Endometrial microvascular endothelial cells (primary cell): ENCODE results near the gene PHACTR3. TPM values are rescaled to one million over a fixed set of nuclear protein-coding genes. Genes with fewer than 3 reads are reported as not detected.

Source experiments
- in situ Hi-C: cut with HindIII; loops from 2 replicates; pipeline ENCODE4 v1.10.0; 2017; ENCODE audit warnings: low sequenced_read_pairs, low pct_unique_long_range_greater_than_20kb; ENCODE audit errors: inconsistent ontology term
- total RNA-seq: library from RNA; depleted of rRNA; stranded (reverse); fragments of >200 nt; gene quantifications from one replicate; pipeline ENCODE4 v1.2.3, GENCODE V29; 2015; ENCODE audit errors: inconsistent ontology term

PHACTR3 gene
- total RNA-seq, 1 donor from 2014 or later: not detected

DNA sequence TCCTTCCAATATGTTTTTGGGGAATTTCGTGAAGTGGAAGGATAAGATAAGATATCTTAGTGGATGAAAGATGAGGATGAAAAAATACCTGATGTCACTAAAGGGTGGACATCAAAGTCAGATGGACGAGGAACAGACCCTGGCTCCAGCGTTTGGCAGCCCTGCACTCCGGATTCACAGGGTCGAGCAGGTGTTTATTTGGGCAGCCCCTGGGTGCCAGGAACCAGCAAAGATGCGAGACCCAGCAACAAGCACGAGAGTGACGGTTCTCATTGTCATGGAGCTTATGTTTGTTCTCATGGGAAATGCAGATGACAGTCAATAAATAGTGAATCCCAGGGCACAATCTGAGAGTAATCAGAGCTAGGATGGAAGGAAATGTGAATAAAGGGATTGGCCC lies 131.1 kb downstream of the PHACTR3 start:
- in situ Hi-C loops: no loop called here

DNA sequence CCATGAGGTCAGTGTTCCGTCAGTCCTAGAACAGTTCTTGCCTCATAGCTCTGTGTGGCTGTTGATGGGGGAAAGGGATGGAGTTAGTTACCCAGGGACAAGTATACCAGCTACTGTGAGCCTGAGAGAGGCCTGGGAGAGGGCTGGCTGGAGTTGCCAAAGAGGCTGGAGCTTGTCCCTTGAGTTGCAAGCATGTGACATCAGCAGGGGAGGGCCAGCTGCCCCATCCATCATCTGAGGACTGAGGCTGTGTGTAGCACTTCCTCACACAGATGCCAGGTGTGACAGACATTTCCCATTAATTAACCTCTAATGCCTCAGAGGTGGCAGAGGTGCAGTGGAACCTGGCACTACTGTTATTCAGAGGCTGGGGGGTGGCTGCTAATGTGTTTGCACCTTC lies 131.6 kb downstream of the PHACTR3 start:
- in situ Hi-C loops: no loop called here

DNA sequence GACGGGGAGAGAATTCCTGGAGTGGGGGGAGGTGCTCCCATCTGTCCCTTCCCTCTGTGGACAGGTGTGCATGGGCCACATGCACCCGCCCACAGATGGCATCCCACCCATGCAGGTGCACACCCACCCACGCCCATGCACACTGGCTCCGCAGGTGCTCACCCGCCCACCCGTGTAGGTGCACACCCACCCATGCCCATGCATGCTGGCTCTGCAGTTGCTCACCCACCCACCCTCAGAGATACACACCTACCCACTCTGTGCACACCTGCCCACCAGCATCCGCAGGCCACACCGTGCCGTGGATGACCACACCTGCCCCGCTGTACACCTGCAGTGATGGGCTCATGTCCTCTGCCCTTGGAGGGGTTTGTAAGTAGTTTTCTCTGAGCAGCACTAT lies 132.0 kb downstream of the PHACTR3 start:
- in situ Hi-C loops: no loop called here

DNA sequence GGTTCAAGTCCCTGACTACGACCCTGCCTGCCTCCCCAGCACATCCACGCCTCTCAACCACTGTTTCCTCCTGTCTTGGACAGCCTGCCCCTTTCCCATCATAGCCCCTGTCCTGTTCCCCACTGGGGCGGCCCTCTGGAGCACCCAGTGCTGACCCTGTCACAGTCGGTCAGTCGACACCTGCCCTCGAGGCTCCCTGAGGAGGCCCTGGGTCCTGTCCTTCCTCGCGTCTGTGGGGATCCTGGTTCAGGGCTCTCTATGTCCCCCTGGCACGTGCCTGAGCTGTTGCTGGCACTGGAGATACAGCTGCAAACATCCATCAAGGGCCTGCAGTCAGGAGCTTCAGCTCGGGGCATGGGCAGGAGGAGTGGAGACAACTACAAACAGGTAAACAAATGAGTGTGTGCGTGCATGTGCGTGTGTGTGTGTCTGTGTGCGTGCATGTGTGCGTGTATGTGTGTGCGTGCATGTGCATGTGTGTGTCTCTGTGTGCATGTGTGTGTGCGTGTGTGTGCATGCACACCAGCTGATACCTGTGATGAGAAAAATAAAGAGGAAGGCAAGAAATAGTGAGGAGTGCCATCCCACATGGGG lies 132.8 kb downstream of the PHACTR3 start:
- in situ Hi-C loops: no loop called here

DNA sequence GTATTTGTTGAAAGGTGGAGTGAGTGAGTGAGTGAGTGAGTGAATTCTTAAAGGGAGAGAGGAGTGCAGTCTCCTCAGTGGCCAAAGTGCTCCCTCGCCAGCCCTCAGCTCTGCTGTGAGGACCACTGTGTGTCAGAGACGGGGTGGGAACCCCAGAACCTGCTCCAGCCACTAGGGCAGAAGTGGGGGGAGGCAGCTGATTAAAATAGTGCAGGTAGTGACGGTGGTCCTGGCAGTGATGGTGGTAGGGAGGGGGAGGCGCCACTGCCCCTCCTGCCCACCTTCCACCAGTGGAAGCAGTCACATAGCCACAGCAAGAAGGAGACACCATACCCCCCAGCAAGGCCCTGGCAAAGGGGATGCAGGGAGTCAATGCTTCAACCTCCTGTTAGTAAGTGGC lies 133.5 kb downstream of the PHACTR3 start:
- in situ Hi-C loops: no loop called here

DNA sequence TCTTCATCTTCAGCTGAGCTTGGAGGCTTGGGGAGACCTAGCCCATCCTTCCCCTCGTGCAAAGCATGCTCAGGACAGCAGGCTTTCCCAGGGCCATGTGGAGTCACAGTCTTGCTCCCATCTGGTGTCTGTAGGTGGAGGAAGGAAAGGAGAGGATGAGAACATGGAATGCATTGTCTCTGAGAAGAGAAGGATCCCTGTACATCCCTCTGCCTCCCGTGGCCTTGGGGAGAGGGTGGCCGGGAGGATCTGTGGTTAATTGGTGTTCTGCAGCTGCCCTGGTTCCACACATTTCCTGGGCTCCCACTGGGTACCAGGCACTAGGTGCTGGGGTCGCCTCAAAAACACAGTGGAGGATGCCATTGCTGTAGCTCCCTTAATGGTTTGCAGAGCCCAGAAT lies 134.5 kb downstream of the PHACTR3 start:
- in situ Hi-C loops: no loop called here

DNA sequence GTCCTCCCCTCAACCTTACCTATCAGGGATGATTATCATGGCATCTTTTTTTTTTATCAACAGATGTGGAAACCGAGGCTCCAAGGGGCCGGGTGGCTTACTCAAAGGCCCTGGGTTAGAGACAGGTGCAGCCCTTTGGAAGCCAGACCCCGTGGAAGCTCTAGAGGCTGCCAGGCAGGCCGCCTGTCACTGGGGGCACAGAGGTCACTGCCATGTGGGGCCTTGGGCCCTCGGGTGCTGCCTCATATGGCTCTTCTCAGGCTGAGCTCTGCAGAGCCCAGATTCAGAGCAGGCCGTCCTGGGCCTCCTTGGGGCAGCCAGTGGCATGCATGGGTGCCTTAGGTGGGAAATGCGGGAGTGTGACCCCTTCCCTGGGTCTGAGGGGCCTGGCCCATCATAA lies 136.3 kb downstream of the PHACTR3 start:
- in situ Hi-C loops: no loop called here

DNA sequence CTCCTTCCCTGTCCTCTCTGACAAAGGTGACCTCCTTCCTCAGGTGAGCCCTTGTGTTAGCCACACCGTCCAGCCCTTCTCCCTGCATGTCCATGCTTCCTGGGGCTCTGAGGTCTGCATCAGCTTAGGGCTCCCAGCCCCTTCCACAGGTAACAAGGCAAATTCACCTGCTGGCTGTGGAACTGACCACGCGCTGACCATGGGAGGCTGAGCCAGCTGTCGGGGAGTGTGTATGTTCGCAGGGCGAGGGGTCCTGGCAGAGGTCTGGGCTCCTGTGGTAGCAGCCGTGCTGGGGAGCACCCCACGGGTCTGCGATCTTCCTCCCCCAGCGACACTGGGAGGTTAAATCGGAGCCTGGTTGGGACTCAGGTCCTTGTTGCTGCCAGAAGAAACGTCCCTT lies 136.7 kb downstream of the PHACTR3 start:
- in situ Hi-C loops: no loop called here

DNA sequence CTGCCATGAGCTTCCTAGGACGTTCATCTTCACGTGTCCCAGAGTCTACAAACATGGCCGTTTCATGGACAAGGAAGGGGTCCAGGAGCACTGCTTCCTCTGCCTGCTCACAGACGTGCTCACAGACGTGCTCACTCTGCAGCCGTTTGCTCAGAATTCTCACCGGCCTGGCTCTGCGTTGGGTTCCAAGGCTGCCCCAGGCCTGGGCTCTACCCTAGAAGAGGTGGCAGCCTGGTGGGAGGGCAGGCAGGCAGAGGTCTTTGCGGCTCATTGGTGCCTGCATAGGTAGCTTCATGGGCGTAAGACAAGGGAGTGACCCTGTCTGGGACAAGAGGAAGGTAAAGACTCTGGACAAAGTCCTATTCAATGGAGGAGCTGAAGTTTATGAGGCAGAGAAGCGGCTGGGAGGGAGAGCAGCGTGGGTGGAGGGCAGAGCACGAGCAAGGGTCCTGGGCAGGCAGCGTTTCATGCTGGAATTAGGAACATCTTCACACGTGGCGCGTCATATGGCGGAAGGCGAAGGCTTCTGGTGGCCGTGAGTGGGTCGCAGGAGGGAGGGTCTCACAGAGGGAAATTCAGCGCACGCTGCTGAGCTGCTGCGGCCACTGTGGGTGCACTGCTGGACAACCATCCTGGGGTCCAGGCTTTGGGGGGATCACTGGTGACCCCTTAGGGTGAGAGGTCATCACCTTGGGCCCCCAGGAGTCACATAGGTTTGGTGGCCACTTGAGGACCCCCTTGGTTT lies 138.2 kb downstream of the PHACTR3 start:
- in situ Hi-C loops: no loop called here

DNA sequence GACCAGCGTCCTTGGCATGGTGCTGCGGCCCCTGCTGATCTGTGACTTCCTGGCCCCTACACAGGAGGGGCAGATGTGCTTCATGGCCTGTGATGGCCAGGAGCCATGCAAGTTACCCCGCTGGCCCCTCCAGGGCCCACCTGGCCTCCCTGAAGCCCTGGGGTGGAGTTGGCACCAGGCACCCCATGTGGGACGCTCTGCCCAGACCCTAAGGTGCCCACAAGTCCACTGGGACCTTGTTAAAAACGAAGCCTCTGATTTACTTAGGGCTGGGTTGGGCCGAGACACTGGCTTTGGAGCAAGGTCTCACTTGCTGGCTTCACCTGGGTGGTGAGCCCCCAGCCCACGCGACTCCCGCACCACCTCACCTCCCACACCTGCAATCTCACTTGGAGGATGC lies 139.0 kb downstream of the PHACTR3 start:
- in situ Hi-C loops: no loop called here

DNA sequence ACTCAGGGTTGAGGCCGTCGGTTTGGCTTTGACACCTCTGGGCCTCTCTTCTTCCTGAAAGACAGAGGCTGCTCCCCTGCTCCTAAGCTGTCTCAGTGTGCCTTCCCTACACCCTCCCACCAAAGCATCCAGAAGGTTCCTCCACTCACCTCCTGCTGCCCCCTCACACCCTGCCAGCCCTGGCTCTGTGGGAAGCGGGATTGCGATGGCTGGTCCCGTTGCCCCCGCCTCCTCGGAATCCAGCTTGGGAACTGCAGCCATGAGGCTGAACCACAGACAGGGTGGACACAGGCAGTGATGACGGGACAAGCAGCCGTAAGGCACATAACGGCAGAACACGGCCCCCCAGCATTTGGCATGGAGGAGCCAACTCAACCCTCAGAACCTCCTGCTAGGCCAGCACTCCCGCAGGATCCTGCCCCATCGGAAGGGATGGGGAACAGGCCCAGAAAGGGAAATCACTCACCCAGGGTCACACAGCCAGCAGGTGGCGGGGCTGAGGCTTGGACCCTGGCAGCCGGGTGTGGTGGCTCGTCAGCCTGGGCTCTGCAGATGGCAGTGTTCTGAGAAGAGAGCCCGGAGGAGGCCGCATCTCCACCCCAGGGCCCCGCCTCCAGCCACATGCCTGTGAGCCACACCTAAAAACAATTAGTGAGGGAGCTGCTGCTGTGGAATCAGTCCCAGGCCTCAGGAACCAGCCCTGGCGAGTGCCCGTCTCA lies 139.6 kb downstream of the PHACTR3 start:
- in situ Hi-C loops: no loop called here

DNA sequence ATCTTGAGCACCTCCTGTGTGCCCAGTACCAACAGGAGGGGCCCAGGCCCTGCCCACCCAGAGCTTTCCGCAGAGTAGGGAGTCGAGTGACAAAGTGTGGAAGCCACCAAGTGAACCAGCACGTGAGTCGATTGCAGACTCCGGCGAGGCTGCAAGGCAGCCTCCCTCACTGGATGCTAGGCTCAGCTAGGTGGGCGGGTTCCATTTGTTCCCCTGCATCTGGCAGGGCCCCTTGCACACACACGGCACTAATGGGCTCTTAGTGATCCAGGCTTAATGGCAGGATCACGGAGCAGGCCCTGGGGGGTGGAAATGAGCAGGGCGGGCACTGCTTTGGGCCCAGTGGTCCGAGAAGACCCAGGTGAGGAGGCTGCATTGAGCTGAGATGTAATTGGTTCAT lies 140.4 kb downstream of the PHACTR3 start:
- in situ Hi-C loops: no loop called here

DNA sequence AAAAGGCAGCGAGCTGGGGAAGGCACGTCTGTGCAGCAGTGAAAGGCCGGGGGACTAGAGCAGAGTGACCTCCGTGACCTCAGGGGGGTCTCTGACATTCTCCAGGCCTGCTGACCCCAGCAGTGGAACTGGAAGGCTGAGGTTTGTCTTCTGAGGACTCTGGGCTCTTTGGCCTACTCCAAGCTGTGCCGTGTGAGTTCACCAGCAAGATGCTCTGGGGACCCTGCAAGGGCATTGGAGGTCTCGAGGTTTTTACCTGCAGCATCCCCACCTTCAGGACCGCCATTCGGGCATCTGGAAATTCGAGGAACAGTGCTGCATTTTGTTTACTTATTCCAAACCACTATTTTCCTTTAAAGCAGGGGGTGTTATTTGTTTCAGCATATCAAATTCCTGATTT lies 140.9 kb downstream of the PHACTR3 start:
- in situ Hi-C loops: no loop called here

DNA sequence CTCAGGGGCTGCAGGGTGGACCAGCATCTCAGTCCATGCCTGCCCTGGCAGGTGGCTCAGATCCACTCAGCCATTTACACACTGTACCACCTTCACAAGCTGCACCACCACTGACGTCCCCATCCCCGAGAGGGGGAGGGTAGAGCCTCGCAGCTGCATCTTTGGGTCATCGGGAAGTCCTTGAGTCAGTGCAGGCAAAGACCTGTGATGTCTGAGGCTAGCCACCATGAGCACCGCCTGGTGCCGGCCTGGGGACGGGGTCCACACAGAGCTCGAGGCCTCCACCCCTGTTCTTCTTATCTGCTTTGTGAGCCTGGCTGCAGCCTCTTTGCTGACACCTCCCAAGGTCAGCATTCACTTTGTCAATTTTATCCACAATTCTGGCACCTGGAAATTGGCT lies 141.4 kb downstream of the PHACTR3 start:
- in situ Hi-C loops: no loop called here

DNA sequence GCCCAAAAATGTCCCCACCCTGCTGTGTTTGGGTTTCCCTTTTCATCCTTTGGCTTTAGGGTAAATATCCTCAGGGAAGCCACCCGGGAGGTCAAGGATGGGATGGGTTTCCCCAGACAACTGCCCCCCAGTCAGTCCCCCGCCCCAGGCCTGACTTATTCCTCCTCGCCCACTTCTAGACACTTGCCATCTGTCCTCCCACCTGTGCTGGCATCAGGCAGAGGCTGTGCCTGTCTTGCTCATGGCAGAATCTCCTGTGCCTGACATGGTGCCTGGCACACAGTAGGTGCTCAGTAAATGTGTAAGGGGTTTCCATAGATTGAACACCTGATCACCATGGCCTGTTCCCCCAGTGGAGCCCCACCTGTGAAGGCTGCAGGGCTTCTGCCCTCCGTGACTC lies 141.8 kb downstream of the PHACTR3 start:
- in situ Hi-C loops: no loop called here

DNA sequence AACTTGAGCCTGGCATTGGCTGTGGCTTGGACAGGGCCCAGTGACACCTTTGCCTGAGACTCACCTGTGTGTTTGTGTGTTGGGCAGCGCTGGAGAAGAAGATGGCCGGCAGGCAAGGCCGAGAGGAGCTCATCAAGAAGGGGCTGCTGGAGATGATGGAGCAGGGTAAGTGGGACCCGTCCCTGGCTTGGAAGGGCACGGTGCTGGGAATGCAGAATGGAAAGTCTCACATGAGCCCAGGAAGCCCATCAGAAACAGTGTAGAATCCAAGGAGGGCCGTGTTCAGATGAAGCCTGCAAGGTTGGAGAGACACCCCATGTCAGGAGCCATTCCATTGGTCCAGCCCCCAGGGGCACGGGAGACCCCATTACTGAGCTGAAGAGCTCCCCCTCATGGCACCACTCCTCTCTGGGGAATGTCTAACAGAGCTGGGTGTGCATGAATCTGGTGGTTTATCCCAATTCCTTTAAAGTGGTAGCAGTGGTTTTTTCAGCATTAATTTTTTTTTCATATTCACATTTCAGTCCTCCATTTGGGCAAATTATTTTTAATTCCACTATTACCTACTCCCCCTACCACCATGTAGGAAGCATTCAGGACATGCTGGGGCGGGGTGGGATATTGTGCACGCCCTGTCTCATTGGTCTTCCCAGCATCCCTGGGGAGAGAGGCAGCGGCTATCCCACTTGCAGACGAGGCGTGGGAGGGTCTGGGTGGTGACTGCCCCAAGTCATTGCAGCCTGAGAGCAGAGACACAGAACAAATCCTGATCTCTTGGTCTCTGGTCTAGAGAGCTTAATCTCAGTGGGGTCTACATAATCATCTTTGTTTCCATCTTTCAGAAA lies 143.6 kb downstream of the PHACTR3 start:
- in situ Hi-C loops: no loop called here

DNA sequence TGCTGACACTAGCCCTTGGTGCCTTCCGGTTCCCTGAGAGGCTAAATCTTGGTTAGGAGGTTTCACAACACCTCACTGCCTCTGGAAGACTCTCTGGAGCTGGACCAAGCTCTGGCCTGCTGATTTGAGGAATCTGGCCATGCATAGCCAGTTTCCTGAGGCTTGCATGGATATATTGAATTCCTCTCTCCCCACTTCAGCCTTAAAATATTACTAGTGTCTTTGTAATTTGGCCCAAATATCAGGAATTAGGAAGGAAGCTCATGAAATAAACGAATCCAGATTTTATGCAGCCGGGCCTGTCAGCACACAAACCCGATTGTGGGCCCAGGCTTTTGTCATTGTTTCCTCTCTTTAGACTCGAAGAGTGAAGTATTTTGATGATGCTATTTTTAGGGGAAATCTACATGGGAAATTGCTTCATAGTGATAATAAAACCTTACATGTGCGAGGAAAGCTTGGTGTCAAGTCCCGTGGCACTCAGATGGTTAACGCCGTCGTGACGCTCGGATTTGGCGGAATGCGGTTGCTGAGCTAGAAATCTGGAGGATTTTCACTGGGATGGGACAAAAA lies 144.4 kb downstream of the PHACTR3 start:
- in situ Hi-C loops: no loop called here

DNA sequence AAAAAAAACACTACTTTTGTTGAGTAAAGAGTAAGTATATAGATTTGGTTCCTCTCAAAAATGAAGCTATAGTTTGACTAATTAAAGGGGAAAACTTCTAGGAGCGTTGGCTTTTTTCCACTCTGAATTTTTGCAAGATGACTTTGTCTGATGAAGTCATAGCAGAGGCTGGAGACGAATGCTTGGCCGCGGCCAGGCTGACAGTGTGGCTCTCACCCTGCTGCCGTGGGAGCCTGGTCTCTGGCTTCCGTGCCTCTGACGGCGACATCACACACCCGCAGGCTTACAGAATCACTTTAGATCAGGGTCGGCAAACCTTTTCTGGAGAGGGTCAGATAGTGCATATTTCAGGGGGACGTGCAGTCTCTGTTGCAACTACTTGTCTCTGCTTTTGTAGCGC lies 145.0 kb downstream of the PHACTR3 start:
- in situ Hi-C loops: no loop called here

DNA sequence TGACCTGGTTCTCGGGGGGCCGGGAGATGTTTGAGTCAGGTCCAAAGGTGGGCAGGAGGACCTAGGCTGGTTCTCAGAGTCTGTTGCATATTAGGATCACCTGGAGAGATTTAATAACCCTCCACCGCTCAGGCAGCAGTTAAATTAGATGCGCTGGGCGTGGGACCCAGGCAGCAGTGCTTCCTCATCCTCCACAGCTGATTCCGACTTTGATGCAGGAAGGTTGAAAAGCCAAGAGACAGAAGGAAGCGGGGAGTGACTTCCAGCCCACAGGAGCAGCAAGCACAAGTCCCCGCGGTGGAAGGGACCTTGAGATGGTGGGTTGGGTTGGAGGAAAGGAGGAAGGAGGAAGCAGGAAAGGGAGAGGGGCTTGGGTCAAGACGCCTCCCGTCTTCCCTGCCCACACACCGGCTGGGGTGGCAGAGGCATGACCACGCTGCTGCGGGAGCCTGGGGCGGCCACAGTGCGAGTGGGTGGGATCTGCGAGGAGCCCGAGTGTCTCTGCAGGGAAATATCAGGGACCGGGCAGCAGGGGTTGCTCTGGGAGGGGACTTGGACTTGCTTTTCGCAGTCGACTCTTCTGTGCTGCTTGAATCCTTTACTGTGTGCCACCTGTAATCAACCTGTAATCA lies 146.0 kb downstream of the PHACTR3 start:
- in situ Hi-C loops: no loop called here
